DOHH2 (cell line): ENCODE measurements around the gene HABP2.

ENCODE experiments used
- CTCF ChIP-seq: fragments of 200-600 bp; sonication (generic); IDR thresholded peaks from one replicate; pipeline ENCODE4 v1.5.1; 2014; ENCODE audit warnings: antibody characterized with exemption, mild to moderate bottlenecking, low read depth, low read length; ENCODE audit not compliant: poor library complexity, severe bottlenecking
- EZH2phosphoT487 ChIP-seq: fragments of 200-600 bp; sonication (generic); IDR thresholded peaks from 2 replicates; pipeline ENCODE4 v1.6.1; 2017; ENCODE audit warnings: borderline replicate concordance, mild to moderate bottlenecking, antibody characterized with exemption, low read length, moderate library complexity, mixed read lengths

GRCh38 chr10:113540845-113541548 lies 11.9 kb upstream of the HABP2 start:
- no peak for TF ChIP-seq CTCF
- no peak for TF ChIP-seq EZH2phosphoT487
